Hypothalamus (tissue), 51 donors: ENCODE data around the gene LCE1F.

Source experiments
- DNase-seq, 51 donors: peaks; one replicate each; lab custom pipeline; 2025; lab: John Stamatoyannopoulos, UW

Gene LCE1F

GRCh38 chr1:152770411-152770810 is 4.5 kb upstream of the LCE1F start:
- no peak for DNase-seq

- no peak for DNase-seq
Measured at GRCh38 chr1:152776361-152776760, 1.4 kb downstream of the LCE1F start.

- no peak for DNase-seq
Measured at GRCh38 chr1:152777510-152778137, 2.7 kb downstream of the LCE1F start.

- no peak for DNase-seq
Measured at GRCh38 chr1:152783095-152783494, 8.2 kb downstream of the LCE1F start.

- DNase-seq, result no peak
Measured at GRCh38 chr1:152786077-152786476, 11.1 kb downstream of the LCE1F start, which contains the start of gene LCE1E. Gene LCE1E (plus strand): TSS chr1:152786257. CDS start chr1:152787300, 1,043 bp downstream.

GRCh38 chr1:152795686-152796085 is 20.7 kb downstream of the LCE1F start:
- DNase-seq, result no peak

GRCh38 chr1:152796421-152796820 is 21.5 kb downstream of the LCE1F start, which contains the start of gene LCE1D:
Gene LCE1D (plus strand): TSS chr1:152796721. CDS start chr1:152797795, 1,074 bp downstream.
- DNase-seq, result no peak

GRCh38 chr1:152801333-152801732 is 26.4 kb downstream of the LCE1F start:
- DNase-seq, result no peak

- no peak for DNase-seq
Measured at GRCh38 chr1:152806576-152806975, 31.6 kb downstream of the LCE1F start, which contains the start of gene LCE1C. Gene LCE1C (minus strand): TSS chr1:152806651. CDS start chr1:152805478, 1,173 bp downstream.

- no peak for DNase-seq
Measured at GRCh38 chr1:152811050-152811449, 36.1 kb downstream of the LCE1F start.

- DNase-seq, result no peak
Measured at GRCh38 chr1:152811671-152812070, 36.7 kb downstream of the LCE1F start, which contains the start of gene LCE1B. Gene LCE1B (plus strand): TSS chr1:152811971. CDS start chr1:152812447, 476 bp downstream.

GRCh38 chr1:152817309-152817708 is 42.4 kb downstream of the LCE1F start:
- DNase-seq, result no peak

- no peak for DNase-seq
Measured at GRCh38 chr1:152823294-152823693, 48.4 kb downstream of the LCE1F start.

- no peak for DNase-seq
Measured at GRCh38 chr1:152824964-152825363, 50.0 kb downstream of the LCE1F start.
